GM06990 (cell line): ENCODE measurements around the gene CCDC32.
A peak's percentile ranks its signal among the peaks of the same experiment; 100 is the strongest.

Source experiments
- DNase-seq: peaks from one replicate; pipeline ENCODE4 v3.0.0-alpha.2; 2011; ENCODE audit not compliant: insufficient read length; ENCODE audit errors: extremely low read depth
- H3K27me3 ChIP-seq: replicated peaks from 2 replicates; pipeline ENCODE4 v1.6.0; 2011; ENCODE audit warnings: low read length; ENCODE audit not compliant: control insufficient read depth, insufficient read depth
- H3K36me3 ChIP-seq: 2 replicates; pipeline ENCODE4 v1.5.1; 2011; ENCODE audit warnings: low read length; ENCODE audit not compliant: control insufficient read depth, insufficient read depth
- H3K4me3 ChIP-seq: replicated peaks from 2 replicates; pipeline ENCODE4 v1.5.1; 2011; ENCODE audit warnings: low read depth, mild to moderate bottlenecking, control low read depth, low read length
- CTCF ChIP-seq: IDR thresholded peaks from 2 replicates; pipeline ENCODE4 v1.5.1; 2011; ENCODE audit warnings: low read length, control low read depth, mild to moderate bottlenecking, inconsistent platforms; ENCODE audit not compliant: insufficient read depth, poor library complexity, severe bottlenecking

CCDC32 gene

GRCh38 chr15:40550341-40551037 is 14.4 kb downstream of the CCDC32 start:
- DNase-seq, result peak; percentile 68
- no peak for TF ChIP-seq CTCF
- peaks cover 6% of the 10 kb centered on the region for H3K36me3 ChIP-seq
- H3K27me3 ChIP-seq, result no peaks in the 10 kb centered on the region
- H3K4me3 ChIP-seq, result no peak overlapping the region

GRCh38 chr15:40549894-40550293 is 14.9 kb downstream of the CCDC32 start:
- Histone ChIP-seq H3K27me3 (no peaks in the 10 kb centered on the region), H3K36me3 (peaks cover 6% of the 10 kb centered on the region), H3K4me3 (peak overlapping the region; percentile 1; the same call in 1 of the 2 replicates)
- no peak for TF ChIP-seq CTCF
- no peak for DNase-seq

- no peak for TF ChIP-seq CTCF
- Histone ChIP-seq H3K36me3 (peaks cover 5% of the 10 kb centered on the region), H3K27me3 (no peaks in the 10 kb centered on the region), H3K4me3 (no peak overlapping the region)
- DNase-seq, result no peak
Observed at GRCh38 chr15:40548610-40549009, 16.2 kb downstream of the CCDC32 start.

GRCh38 chr15:40545457-40545856 is 19.4 kb downstream of the CCDC32 start:
- Histone ChIP-seq H3K27me3 (no peaks in the 10 kb centered on the region), H3K36me3 (no peaks in the 10 kb centered on the region; the same call in 1 of the 2 replicates), H3K4me3 (no peak overlapping the region)
- peak; percentile 29 for TF ChIP-seq CTCF
- DNase-seq, result no peak

GRCh38 chr15:40543631-40544294 is 21.1 kb downstream of the CCDC32 start:
- Histone ChIP-seq H3K36me3 (peaks cover 4% of the 10 kb centered on the region), H3K27me3 (no peaks in the 10 kb centered on the region)
- peak; percentile 66 for DNase-seq

More at GRCh38 chr15:40543631-40544294, 21.1 kb downstream of the CCDC32 start:
- no peak overlapping the region for H3K4me3 ChIP-seq
- TF ChIP-seq CTCF, result no peak
